SIG-M5 (cell line): Measurements from ENCODE around the gene DIRAS2.

ENCODE experiments used
- DNase-seq: peaks from one replicate; lab custom pipeline; 2025; lab: John Stamatoyannopoulos, UW

DIRAS2 gene

GRCh38 chr9:90612957-90613356, 29.7 kb downstream of the DIRAS2 start:
- no peak for DNase-seq

GRCh38 chr9:90611568-90611967, 31.1 kb downstream of the DIRAS2 start:
- DNase-seq: no peak

- no peak for DNase-seq
Observed at GRCh38 chr9:90611121-90611520, 31.5 kb downstream of the DIRAS2 start.

GRCh38 chr9:90607701-90608516, 34.7 kb downstream of the DIRAS2 start:
- DNase-seq: no peak

- DNase-seq: no peak
Observed at GRCh38 chr9:90600029-90600428, 42.6 kb downstream of the DIRAS2 start.

GRCh38 chr9:90598191-90598590, 44.4 kb downstream of the DIRAS2 start:
- DNase-seq: no peak

GRCh38 chr9:90593646-90594045, 49.0 kb downstream of the DIRAS2 start:
- DNase-seq: no peak

GRCh38 chr9:90580576-90580975, 62.0 kb downstream of the DIRAS2 start:
- no peak for DNase-seq

- DNase-seq: no peak
Observed at GRCh38 chr9:90579181-90579580, 63.4 kb downstream of the DIRAS2 start.

- DNase-seq: no peak
Observed at GRCh38 chr9:90578126-90578815, 64.4 kb downstream of the DIRAS2 start.

GRCh38 chr9:90569511-90569910, 73.1 kb downstream of the DIRAS2 start:
- no peak for DNase-seq

- no peak for DNase-seq
Observed at GRCh38 chr9:90568667-90569066, 74.0 kb downstream of the DIRAS2 start.

- no peak for DNase-seq
Observed at GRCh38 chr9:90562229-90562628, 80.4 kb downstream of the DIRAS2 start.
